GM21717 (cell line): ENCODE data around the gene CYP2J2.
"Not testable (repeated sequence)": the region's sequence is repeated elsewhere in the genome, so short reads cannot be mapped to it uniquely, and the experiment has no call there.

ENCODE experiments used
- ATAC-seq: cut with Tn5 transposase; IDR thresholded peaks from one replicate; pipeline ENCODE4 v1.9.1; 2021; ENCODE audit warnings: mild to moderate bottlenecking, moderate library complexity; ENCODE audit not compliant: unreplicated experiment

The CYP2J2 gene

DNA sequence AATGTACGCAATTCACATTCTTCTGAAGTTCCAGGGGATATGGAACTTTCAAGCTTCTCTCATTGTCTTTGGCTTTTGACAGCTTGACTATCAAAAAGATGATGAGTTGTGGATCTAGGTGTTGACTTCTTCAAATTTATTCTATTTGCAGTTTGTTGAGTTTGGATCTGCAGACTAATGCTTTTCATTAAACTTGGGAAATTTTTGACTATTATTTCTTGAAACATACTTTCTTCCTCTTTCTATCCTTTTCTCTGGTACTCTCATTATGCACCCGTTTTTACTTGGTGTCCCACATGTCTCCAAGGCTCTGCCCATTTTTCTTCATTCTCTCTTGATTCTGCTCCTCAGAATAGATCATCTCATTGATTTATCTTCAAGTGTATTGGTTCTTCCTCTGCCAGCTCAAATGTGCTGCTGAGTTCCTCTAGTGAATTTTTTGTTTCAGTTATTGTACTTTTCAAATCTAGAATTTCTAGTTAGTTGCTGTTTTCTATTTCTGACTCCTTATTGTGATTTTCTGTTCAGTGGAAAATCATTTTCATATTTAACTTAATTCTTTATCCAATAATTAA, 49.4 kb downstream of the CYP2J2 start:
- ATAC-seq: no peak

DNA sequence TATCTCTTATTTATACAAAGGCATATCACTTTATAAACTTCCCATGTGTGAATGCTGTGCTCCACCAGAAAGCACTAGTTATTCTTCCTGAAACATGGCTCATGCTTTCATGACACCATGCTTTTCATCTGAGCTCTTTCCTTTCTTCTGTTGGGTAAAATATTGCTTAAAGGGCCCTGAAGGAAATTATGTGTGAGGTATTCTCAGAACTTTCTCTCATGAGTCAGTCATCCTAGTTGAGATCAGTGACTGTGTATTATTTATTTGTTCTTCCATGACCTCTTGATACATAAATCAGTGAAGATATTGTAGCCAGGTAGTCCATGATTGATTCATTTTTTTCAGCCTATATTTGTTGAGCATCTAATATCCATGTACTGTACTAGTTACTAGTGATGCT, 54.8 kb downstream of the CYP2J2 start:
- ATAC-seq: no peak

DNA sequence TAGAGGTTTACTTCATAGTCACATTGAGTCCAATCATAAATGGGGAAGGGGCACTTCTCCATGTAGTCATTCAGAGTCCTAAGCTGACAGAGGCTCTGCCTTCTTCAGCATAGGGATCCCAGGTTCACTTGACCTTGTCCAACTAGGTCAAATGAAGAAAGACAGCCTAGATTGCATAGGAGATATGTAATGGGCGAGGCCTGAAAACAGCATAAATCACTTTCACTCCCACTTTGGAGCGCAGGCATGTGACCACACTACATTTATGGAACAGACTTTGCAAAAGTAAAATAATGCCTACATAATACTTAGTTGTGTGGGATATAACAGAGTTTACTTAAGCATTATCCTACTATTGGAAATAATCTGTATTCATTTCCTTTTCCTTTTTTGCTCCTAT, 60.1 kb downstream of the CYP2J2 start:
- ATAC-seq: no peak

DNA sequence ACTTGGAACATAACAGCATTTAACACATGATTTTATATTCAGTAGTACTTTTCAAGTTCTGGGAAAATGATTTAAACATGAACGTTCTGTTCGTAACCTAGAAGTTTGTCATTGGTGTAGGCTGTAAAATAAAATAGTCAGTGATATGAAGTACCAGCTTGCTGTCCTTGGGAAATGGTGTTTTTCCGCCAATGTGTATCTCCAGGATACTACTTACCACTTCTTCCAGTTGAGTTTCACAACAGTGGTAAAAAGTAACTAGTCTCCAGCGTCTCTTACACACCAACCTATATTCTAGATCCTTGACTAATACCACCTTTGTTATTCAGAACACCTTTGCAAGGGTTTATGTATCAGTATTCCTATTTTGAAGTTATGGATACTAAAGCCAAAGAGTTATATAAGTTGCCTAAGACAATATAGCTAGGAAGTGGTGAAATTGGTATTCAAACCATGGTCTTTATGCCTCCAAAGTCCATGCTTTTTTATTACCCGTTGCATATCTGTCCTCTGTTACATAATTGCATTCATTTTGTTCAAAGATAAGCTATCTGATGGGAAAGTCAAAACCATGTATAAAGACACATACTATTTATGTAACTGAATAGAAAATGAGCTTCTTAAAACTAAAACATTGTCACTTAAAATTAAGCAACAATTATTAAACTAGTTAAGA, 68.8 kb downstream of the CYP2J2 start:
- no peak for ATAC-seq

DNA sequence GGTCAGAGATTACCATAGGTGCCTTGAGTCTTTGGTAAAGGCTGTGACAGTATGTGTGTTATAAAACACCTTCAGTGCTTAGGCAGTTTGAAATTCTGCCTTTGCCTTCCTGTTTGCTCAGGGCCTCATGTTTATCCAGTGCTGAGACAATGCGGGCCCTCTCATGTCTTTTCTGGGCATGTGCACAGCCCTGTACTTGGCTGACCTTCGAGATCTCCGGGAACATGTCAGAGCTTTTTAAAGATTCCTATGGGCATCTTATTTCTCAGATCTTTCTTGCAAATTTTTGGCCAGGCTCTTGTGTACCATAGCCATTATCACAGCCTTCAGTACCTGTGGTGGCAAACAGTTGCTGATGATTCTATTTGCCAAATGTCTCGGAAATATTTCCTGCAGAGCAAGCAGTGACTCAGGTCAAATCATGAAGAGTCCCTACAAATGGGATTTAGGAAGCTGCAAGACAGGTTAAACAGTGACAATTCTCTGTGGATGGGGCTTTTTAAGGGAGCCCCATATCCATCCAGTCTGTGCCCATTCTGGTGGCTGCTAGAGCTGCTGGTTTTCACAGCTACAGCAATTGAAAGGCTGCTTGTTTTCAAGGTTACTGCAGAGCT, 69.7 kb downstream of the CYP2J2 start:
- ATAC-seq: no peak

DNA sequence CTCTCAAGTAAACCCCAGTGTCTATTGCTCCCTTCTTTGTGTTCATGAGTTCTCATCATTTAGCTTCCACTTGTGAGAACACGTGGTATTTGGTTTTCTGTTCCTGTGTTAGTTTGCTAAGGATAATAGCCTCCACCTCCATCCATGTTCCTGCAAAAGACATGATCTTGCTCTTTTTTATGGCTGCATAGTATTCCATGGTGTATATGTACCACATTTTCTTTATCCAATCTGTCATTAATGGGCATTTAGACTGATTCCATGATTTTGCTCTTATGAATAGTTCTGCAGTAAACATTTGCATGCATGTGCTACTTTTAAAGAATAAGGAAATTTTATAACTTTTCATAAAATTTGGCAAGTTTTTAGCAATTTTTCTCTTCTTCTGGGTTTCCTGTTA, 71.3 kb downstream of the CYP2J2 start:
- ATAC-seq: not testable (repeated sequence)

DNA sequence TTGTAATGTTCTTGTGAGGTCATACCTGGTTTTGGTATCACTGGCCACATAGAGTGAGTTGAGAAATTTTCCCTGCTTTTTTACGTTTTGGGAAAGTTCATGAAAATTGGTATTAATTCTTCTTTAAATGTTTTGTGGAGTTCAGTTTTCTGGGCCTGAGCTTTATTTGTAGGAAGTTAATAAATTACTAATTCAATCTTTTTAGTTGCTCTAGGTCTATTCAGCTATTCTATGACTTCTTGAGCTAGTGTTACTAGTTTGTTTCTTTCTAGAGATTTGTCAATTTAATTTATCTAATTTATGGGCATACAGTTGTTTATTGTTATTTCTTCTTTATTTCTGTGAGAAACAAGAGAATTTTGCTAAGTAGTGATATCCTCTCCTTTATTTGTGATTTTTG, 74.5 kb downstream of the CYP2J2 start:
- ATAC-seq: no peak

DNA sequence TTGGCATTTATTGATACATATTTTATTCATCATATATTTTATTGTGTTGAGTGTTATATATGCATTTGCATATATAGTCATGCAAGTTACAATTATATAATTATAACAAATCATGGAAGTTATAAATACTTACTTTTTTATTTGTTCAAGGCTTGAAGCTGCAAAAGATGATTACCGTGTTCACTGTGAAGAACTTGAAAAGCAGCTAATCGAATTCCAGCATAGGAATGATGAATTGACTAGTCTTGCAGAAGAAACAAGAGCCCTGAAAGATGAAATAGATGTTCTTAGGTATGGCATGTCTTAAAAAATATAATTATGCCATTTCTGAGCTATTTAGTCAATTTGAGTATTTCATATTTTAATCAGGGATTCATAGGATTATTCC, 79.7 kb downstream of the CYP2J2 start:
- ATAC-seq: no peak

DNA sequence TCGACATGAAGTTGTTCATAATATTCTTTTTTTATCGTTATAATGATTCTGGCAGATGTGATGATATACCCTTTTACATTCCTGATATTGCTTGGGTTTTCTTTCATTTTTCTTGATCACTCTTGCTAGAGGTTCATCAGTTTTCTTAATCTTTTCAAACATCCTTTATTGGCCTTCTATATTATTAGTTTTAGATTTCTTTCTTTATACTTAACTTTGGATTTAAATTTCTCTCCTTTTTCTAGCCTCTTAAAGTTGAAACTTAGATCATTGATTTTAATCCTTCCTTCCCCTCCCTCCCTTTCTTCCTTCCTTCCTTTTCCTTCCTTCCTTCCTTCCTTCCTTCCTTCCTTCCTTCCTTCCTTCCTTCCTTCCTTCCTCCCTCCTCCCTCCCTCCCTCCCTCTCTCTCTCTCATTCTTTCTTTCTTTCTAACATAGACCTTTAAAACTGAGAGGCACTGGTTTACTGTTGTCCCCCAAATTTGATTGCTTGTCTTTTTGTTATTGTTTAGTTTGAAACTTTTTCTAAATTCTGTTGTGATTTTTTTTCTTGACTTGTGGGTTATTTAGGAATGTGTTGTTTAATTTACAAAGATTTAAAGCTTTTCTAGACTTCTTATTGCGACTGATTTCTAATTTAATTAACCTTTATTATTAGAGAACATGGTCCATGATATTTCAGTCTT, 80.2 kb downstream of the CYP2J2 start:
- no peak for ATAC-seq

DNA sequence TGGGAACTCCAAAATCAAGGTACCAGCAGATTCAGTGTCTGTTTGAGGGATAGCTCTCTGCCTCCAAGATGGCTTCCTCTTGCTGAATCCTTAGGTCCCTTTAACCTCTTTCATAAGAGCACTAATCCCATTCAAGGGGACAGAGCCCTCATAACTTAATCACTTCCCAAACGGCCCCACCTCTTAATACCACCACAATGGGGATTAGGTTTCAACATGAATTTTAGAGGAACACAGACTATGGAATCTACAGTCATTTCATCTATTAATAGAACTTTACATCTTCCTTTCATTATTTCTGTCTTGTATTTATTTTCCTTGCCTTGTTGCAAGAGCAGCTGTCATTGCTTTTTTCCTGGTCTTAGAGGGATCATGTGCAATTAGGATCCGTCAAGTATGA, 81.5 kb downstream of the CYP2J2 start:
- no peak for ATAC-seq
